Activated T-cell treated with anti-CD3 and anti-CD28 coated beads, Interleukin-2, amount 50 U/mL, for 4 hours (primary cell): Measurements from ENCODE around the gene GJA4. TPM values are rescaled to one million over a fixed set of nuclear protein-coding genes. Genes with fewer than 3 reads are reported as not detected.
"Not testable (repeated sequence)": the region's sequence is repeated elsewhere in the genome, so short reads cannot be mapped to it uniquely, and the experiment has no call there.

Experiments used
- ATAC-seq, 2 donors: fragments of 200-7000 bp; cut with Tn5 transposase; one replicate each; pipeline ENCODE4 v1.10.0; 2021
- DNase-seq: peaks from one replicate; pipeline ENCODE4 v3.0.0-alpha.2; 2020
- H3K27me3 Mint-ChIP-seq: one replicate; pipeline ENCODE4 v1.8.0; 2021; ENCODE audit warnings: low read depth, mixed read lengths
- H3K36me3 Mint-ChIP-seq: one replicate; pipeline ENCODE4 v1.8.0; 2022; ENCODE audit warnings: mixed read lengths; ENCODE audit not compliant: insufficient read depth
- H3K4me1 Mint-ChIP-seq: one replicate; pipeline ENCODE4 v1.8.0; 2021; ENCODE audit warnings: low read depth, mixed read lengths
- H3K4me3 Mint-ChIP-seq: one replicate; pipeline ENCODE4 v1.8.0; 2021; ENCODE audit warnings: mild to moderate bottlenecking, moderate library complexity, mixed read lengths
- H3K9me3 Mint-ChIP-seq: one replicate; pipeline ENCODE4 v1.8.0; 2021; ENCODE audit warnings: mixed read lengths
- total RNA-seq, 3 donors: library from RNA; stranded (reverse); gene quantifications; one replicate each; pipeline ENCODE4 v1.2.1, GENCODE V29; 2021

The GJA4 gene
- total RNA-seq, 3 donors from 2014 or later = 0.51 TPM; not detected in 2

DNA sequence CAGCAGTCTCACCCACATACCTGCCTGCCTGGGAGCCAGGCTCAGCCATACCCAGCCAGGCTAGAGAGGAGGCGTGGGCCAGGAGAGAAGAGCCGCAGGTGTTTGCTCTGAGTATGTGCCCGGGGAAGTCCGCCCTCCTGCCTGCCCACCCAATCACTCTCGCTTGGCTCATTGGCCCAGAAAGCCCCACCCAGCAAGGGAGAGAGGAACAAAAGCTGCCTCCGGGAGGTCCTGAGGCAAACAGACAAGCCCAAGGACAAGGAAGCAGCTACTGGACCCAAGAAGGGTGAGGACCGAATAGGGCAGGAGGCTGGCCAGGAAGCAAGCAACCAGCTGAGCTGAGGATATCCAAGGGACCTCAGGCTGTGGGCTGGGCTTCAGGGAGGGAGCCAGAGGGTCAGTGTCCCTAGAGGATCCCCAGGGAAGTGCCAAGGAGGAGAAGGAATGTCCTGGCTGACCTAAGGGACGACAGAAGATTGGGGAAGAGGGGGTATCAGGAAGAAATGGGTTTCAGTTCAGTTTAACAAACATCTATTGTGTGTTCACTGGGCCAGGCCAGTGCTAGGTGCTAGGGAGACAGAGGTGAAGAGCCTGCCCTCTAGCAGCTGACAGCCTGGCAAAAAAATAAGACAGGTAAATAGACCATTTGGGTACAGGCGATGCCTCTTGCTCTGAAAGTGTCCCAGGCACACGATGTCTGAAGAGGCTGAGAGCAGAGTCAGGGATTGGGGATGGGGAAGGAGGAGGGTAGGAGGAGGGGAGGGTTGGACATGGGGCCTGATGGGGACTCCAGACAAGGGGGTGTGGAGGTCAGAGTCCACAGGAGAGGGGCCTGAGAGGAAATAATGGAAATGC is 33.1 kb upstream of the GJA4 start, which contains the start of gene GJB4:
Gene GJB4, plus strand, starts transcription at position 238 of the 855 bp plus-strand sequence. CDS start 1,515 bp downstream, outside the sequence.
- H3K9me3 Mint-ChIP-seq = no peaks in the 10 kb centered on the region
- no peak within 1 kb of the TSS for H3K4me3 Mint-ChIP-seq
- DNase-seq (no peak), ATAC-seq (no peak)
- no peaks in the 10 kb centered on the region for H3K4me1 Mint-ChIP-seq
- no peaks in the 10 kb centered on the region for H3K36me3 Mint-ChIP-seq
- H3K27me3 Mint-ChIP-seq = peaks cover 11% of the 10 kb centered on the region

GRCh38 chr1:34761176-34761761 is 31.5 kb upstream of the GJA4 start:
- Mint-ChIP-seq H3K9me3 (no peaks in the 10 kb centered on the region), H3K36me3 (no peaks in the 10 kb centered on the region)

DNA sequence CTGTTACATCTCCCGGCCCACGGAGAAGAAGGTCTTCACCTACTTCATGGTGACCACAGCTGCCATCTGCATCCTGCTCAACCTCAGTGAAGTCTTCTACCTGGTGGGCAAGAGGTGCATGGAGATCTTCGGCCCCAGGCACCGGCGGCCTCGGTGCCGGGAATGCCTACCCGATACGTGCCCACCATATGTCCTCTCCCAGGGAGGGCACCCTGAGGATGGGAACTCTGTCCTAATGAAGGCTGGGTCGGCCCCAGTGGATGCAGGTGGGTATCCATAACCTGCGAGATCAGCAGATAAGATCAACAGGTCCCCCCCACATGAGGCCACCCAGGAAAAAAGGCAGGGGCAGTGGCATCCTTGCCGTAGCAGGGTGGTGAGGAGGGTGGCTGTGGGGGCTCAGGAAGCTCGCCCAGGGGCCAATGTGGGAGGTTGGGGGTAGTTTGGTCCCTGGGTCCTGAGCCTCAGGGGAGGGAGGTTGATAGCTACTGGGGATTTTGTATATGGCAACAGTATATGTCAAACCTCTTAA is 31.0 kb upstream of the GJA4 start:
- Mint-ChIP-seq H3K4me3 (no peak overlapping the region), H3K36me3 (no peaks in the 10 kb centered on the region), H3K27me3 (peaks cover 11% of the 10 kb centered on the region), H3K9me3 (no peaks in the 10 kb centered on the region), H3K4me1 (no peaks in the 10 kb centered on the region)
- ATAC-seq (no peak), DNase-seq (no peak)

More at GRCh38 chr1:34761176-34761761, 31.5 kb upstream of the GJA4 start:
- DNase-seq = no peak
- Mint-ChIP-seq H3K27me3 (peaks cover 11% of the 10 kb centered on the region), H3K4me3 (no peak overlapping the region), H3K4me1 (no peaks in the 10 kb centered on the region)
- ATAC-seq = no peak

- ATAC-seq (no peak), DNase-seq (no peak)
- no peaks in the 10 kb centered on the region for H3K36me3 Mint-ChIP-seq
- H3K27me3 Mint-ChIP-seq = peaks cover 11% of the 10 kb centered on the region
- H3K9me3 Mint-ChIP-seq = no peaks in the 10 kb centered on the region
- no peaks in the 10 kb centered on the region for H3K4me1 Mint-ChIP-seq
- H3K4me3 Mint-ChIP-seq = no peak overlapping the region
Observed at GRCh38 chr1:34762474-34763141, 30.2 kb upstream of the GJA4 start.

DNA sequence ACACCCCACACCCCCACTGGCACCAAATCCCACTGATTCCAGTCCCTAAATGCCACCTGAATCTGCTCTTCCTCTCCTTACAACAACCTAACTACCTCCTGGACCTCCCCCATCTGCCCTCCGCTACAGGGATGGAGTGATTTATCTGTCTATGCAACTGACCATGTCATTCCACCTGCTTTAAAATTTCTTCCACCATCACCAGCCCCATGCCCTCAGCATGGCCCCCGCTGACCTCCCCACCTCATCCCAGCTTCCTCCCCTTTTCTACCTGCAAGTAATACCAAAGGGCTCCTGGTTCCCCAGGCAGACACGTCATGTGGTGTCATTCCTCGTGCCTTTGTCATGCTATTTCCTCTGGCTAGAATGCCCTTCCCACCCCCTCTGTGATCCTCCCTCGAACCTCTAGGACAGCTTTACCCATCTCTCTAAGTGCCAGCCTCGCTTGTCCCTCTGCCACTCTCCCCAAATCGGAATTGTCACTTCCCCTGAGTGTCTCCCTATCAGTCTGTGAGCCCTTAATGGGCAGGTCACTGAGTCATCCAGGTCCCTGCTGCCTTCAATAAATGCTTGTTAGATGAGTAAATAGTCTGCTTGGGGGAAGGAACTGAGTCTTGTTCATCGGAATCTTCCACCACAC is 29.5 kb upstream of the GJA4 start:
- no peaks in the 10 kb centered on the region for H3K4me1 Mint-ChIP-seq
- peaks cover 11% of the 10 kb centered on the region for H3K27me3 Mint-ChIP-seq
- no peak for DNase-seq
- no peak overlapping the region for H3K4me3 Mint-ChIP-seq
- ATAC-seq = no peak
- no peaks in the 10 kb centered on the region for H3K9me3 Mint-ChIP-seq
- H3K36me3 Mint-ChIP-seq = no peaks in the 10 kb centered on the region

- Mint-ChIP-seq H3K36me3 (no peaks in the 10 kb centered on the region), H3K4me1 (no peaks in the 10 kb centered on the region), H3K4me3 (no peak overlapping the region), H3K9me3 (no peaks in the 10 kb centered on the region), H3K27me3 (peaks cover 3% of the 10 kb centered on the region)
- ATAC-seq (no peak), DNase-seq (no peak)
Observed at GRCh38 chr1:34768856-34769255, 23.9 kb upstream of the GJA4 start.

DNA sequence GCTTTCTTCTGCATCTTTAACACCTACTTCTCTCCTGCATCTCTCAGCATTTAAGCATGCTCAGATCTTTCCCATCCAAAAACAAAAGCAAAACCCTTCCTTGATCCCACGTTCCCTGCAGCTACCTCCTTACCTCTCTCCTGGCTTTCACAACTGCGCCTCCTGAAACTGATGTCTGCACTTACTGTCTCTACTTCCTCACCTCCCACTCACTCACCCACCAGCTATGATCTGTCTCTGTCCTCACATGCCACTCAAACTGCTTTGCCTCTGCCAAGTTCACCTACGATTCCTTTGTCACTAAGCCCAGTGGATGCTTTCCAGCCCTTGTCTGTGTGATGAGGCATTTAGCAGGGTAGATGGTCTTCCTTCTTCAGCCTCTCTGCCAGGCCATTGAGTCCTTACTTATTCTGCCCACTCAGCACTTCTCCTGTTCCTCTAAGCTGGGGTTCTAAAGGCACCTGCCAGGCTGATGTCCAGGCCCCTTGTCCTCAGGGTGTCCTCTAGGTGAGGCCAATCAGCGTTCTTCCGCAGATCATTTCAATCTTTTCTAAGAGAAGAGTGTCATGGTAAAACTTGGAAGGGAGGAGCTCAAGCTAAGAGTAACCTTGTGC is 21.8 kb upstream of the GJA4 start:
- Mint-ChIP-seq H3K4me1 (no peaks in the 10 kb centered on the region), H3K9me3 (no peaks in the 10 kb centered on the region), H3K27me3 (peaks cover 3% of the 10 kb centered on the region), H3K4me3 (no peak overlapping the region), H3K36me3 (no peaks in the 10 kb centered on the region)
- no peak for DNase-seq
- no peak for ATAC-seq

GRCh38 chr1:34771573-34772371 is 21.0 kb upstream of the GJA4 start:
- DNase-seq (no peak), ATAC-seq (no peak)
- Mint-ChIP-seq H3K4me3 (no peak overlapping the region), H3K27me3 (peaks cover 3% of the 10 kb centered on the region), H3K4me1 (no peaks in the 10 kb centered on the region), H3K9me3 (no peaks in the 10 kb centered on the region), H3K36me3 (no peaks in the 10 kb centered on the region)

- H3K4me1 Mint-ChIP-seq, DNase-seq, H3K27me3 Mint-ChIP-seq, H3K9me3 Mint-ChIP-seq, H3K4me3 Mint-ChIP-seq, ATAC-seq, H3K36me3 Mint-ChIP-seq: not testable (repeated sequence)
Observed at GRCh38 chr1:34773114-34773513, 19.7 kb upstream of the GJA4 start.

GRCh38 chr1:34774957-34775356 is 17.8 kb upstream of the GJA4 start:
- no peaks in the 10 kb centered on the region for H3K36me3 Mint-ChIP-seq
- H3K9me3 Mint-ChIP-seq = no peaks in the 10 kb centered on the region
- no peak for DNase-seq
- no peaks in the 10 kb centered on the region for H3K4me1 Mint-ChIP-seq
- peaks cover 17% of the 10 kb centered on the region for H3K27me3 Mint-ChIP-seq
- no peak overlapping the region for H3K4me3 Mint-ChIP-seq
- no peak for ATAC-seq

DNA sequence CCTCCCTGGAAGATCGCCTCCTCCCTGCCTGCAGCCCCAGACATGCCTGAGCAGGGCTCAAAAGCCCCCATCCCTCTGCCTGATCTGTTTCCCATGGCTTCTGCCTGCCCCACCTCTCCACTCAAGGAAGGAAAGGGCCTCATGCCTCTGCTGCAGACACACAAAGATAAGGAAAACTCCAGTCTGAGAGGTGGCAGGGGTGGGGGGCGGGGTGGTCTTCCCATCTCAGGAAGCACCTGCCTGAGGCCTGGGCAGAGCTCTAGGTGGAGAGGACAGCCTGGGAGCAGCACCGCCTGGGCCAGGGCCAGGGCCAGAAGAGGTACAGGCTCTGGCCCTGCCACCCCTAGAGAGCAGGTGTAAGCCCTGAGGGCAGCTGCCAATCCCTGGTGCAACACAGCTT is 15.9 kb upstream of the GJA4 start:
- Mint-ChIP-seq H3K36me3 (no peaks in the 10 kb centered on the region), H3K4me1 (no peaks in the 10 kb centered on the region), H3K9me3 (no peaks in the 10 kb centered on the region), H3K4me3 (no peak overlapping the region), H3K27me3 (peaks cover 26% of the 10 kb centered on the region)
- ATAC-seq (no peak), DNase-seq (no peak)

GRCh38 chr1:34777519-34778321 is 15.1 kb upstream of the GJA4 start:
- DNase-seq (no peak), ATAC-seq (no peak)
- Mint-ChIP-seq H3K4me1 (peaks cover 3% of the 10 kb centered on the region), H3K4me3 (no peak overlapping the region), H3K9me3 (no peaks in the 10 kb centered on the region), H3K36me3 (no peaks in the 10 kb centered on the region), H3K27me3 (peaks cover 34% of the 10 kb centered on the region)

DNA sequence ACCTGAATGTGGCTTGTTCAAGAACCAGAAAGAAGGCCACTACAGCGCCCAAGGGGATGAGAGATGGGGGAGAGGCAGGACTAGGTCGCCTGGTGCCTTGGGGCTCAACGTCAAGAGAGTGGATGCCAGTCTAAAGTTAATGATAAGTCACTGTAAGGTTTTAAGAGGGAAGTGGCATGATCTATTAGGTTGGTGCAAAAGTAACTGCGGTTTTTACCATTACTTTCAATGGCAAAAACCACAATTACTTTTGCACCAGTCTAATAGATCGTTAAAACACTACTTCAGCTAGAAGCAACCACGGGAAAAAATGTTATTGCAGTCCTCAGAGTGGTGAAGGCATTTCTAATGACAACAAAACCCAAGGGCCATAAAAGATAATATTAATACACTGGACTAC is 14.4 kb upstream of the GJA4 start:
- Mint-ChIP-seq H3K4me3 (no peak overlapping the region), H3K36me3 (no peaks in the 10 kb centered on the region), H3K9me3 (no peaks in the 10 kb centered on the region), H3K4me1 (peaks cover 3% of the 10 kb centered on the region), H3K27me3 (peaks cover 37% of the 10 kb centered on the region)
- DNase-seq (no peak), ATAC-seq (no peak)
